ENCODE data around the gene CRKL.
"Not testable (repeated sequence)": the region's sequence is repeated elsewhere in the genome, so short reads cannot be mapped to it uniquely, and the experiment has no call there.

CRKL gene

GRCh38 chr22:20901093-20902033 is 15.8 kb upstream of the CRKL start:
- DNase-seq: not testable (repeated sequence)

- DNase-seq: no peak
Measured at GRCh38 chr22:20903093-20903492, 14.1 kb upstream of the CRKL start.

DNA sequence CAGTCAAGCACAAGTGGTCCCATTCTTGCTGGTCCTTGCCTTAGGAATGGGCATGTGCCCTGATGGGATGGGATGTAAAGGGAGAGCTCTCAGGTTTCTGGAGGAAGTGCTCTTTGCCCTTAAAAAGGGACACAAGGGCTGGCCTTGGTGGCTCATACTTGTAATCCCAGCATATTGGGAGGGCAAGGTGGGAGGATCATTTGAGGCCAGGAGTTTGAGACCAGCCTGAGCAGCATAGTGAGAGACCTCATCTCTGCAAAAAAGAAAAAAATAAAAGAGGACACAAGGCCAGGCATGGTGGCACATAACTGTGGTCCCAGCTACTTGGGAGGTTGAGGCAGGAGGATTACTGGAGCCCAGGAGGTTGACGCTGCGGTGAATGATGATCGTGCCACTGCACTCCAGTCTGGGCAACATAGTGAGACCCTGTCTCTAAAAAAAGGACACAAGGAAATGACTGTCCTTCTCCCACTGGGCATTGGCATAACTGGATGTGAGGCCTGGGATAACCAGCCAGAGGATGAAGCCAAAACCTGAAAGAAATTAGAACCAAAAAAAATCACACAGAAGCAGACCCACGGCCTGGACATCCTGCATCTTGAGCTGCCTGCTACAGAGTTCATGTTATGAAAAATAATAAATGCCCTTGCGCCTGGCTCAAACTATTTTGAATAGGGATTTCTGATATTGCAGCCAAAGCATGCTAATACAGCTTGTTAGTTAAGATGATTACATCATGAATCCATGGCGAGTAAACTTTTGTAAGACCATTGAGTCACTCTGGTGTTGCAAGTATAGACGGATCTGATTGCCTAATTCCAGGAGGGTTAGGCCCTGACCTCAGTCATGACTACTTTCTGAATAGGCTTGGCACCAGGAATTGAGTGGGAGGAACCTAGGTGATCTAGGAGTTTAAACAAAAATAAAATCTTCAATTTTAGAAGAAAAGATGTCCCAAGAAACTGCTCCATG is 12.9 kb upstream of the CRKL start:
- no peak for DNase-seq

- DNase-seq: no peak
Measured at GRCh38 chr22:20904980-20905355, 12.2 kb upstream of the CRKL start.

DNA sequence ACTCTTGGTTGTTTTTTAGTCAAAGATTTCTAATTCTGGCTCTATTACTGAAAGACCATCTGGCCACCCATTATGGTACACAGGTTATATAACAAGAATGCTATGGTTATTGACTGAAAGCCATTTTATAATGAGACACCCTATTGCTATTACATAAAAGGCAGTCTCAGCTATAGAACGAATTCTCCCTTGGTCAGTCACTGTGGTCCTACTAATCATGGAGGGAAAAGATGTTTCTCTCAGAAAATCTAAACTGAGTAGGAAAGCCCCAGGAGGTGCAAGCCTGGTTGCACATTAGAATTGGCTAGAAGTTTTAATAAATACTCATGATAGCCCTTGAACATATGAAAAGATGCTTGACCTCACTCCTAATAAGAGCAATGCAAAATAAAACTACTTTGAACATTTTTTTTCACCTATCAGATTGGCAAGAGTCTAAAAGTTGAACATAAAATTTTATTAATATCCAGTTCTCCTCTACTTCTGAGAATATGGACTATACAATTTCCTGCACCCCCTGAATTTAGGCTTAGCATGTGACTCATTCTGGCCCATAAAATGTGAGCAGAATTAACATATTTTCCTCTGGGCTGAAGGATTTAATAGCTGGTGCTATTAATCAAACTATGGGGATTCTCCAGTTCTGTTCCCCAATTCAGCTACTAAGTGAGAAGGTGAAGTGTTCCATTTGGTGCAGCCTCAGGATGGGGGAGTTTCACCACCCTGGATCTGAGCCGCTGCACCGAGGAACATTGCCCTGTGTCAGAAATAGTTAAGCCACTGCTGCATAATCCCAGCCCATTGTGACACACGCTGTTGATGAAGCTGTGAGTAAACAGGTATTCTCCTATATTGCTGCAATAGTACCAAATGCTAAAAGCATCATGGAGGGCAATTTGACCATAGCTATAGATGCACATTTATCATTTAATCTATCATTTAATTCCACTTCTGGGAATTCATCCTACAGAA is 11.5 kb upstream of the CRKL start:
- DNase-seq: no peak

GRCh38 chr22:20906387-20906767 is 10.8 kb upstream of the CRKL start:
- DNase-seq: no peak

- DNase-seq: not testable (repeated sequence)
Measured at GRCh38 chr22:20908717-20909116, 8.5 kb upstream of the CRKL start.

DNA sequence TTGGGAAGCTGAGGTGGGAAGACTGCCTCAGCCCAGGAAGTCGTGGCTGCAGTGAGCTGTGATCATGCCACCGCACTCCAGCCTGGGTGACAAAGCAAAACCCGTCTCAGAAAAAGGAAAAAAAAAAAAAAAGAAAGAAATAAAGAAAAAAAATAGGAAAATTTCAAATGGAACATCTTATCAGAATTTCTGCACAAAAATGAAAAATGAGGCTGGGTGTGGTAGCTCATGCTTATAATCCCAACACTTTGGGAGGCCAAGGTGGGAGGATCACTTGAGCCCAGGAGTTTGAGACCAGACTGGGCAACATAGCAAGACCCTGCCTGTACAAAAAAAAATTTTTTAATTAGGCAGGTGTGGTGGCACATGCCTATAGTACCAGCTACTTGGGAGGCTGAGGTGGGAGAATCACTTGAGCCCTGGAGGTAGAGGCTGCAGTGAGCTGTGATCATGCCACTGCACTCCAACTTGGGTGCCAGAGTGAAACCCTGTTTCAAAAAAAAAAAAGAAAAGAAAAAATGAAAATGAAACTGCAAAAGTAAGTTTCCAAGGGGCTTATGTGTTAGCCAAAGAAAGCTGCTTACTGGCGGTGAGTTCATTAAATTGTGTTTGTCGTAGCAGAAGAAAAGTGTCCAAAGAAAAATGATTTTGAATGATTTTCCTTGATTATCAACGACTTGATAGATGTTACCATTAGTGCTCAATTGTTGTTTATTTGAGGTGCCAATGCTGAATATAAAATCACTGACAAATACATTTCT is 7.5 kb upstream of the CRKL start:
- DNase-seq: no peak

DNA sequence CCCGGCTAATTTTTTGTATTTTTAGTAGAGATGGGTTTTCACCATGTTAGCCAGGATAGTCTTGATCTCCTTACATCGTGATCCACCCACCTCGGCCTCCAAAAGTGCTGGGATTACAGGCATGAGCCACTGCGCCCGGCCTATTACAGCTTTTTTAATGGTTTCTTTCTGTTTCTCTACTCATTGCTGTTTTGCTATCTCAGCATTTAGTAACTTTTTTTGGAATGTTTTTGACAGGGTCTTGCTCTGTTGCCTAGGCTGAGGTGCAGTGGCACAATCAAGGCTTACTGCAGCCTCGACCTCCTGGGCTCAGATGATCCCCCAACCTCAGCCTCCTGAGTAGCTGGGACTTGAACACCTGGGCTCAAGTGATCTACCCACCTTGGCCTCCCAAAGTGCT is 4.7 kb upstream of the CRKL start:
- DNase-seq: no peak

GRCh38 chr22:20918663-20919218 is 1.5 kb downstream of the CRKL start:
- no peak for DNase-seq

DNA sequence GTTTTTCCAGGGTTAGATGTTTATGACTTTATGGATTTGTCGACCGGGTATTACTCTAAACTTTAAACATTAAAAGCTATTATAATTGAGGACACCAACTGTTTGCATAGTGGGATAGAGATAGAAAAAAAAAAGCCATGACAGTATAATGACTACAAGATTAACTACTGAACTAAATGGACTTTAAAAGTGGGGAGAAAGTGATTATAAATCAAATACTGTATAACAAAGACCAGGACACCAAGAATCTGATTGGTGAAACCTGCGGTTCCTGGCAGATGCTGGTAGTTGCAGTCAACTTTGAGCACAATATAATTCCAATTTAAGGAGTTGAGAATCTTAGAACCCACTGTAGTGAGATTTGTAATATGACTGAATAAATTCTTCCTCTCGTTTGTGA is 2.5 kb downstream of the CRKL start:
- no peak for DNase-seq

DNA sequence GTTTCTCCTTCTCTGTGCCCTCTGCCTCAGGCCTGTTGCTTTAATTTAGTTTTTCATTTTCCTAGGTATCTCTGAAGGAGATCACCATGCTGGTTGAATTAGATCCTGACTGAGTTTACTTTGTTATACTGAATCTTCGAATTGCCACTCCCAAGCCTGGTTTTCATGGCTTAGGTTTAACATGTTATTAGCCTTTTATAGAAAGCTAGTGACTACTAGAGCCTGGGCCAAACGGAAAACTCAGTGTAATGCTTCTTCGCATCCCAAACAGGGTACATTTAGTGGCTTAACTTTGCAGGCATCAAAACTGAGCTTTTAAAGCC is 3.6 kb downstream of the CRKL start:
- DNase-seq: no peak

DNA sequence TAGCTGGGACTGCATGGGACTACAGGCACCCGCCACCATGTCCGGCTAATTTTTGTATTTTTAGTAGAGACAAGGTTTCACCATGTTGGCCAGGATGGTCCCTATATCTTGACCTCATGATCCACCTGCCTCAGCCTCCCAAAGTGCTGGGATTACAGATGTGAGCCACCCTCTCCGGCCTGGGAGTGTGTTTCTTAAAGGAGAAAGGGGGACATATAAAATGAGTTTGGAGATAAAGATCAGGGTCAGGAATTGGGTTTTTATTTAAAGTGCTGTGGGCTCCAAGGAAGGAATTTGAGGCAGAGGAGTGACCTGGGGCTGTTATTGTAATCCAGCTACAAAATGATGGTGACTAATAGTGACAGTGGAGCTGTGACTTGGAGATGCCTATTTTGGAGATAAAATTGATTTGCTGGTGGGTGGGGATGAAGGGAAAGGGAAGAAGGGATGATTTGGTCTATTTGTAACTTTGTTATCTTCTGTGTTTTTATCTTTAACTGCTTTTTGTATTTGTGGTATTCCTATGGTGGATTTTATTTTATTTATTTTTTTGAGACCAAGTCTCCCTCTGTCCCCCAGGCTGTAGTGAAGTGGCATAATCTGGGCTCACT is 5.0 kb downstream of the CRKL start:
- DNase-seq: no peak

DNA sequence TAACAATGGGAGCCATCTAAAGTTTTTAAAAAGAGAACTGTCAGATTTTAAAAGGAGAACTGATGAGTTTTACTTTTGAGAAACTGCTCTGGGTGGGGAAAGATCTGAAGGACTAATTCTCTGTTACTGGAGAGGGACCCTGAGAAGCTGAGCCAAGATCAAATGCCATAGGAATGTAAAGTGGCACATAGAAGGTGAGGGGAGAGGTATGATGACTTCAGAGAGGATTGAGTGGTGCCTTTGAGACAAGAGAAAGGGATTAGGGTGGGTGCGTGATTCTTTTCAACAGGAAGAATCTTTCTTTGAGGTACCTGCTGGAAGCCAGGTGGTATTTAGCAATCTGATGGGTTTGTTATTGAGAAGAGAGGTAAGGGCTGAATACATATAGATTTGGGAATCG is 9.0 kb downstream of the CRKL start:
- DNase-seq: no peak

DNA sequence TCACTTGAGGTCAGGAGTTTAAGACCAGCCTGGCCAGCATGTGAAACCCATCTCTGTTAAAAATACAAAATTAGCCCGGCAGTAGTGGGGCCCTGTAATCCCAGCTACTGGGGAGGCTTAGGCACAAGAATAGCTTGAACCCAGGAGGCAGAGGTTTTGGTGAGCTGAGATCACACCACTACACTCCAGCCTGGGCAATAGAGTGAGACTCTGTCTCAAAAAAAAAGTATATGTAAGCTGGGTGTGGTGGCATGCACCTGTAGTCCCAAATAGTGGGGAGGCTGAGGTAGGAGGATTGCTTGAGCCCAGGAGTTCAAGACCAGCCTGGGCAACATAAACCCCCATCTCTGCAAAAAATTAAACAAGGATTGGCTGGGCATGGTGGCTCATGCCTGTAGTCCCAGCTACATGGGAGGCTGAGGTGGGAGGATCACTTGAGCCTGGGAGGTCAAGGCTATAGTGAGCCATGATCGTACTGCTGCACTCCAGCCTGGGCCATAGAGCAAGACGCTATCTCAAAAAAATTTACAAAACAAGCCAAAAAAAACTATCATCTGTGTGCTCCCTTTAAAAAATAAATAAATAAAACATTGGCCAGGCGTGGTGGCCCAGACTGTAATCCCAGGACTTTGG is 10.8 kb downstream of the CRKL start:
- DNase-seq: no peak

- no peak for DNase-seq
Measured at GRCh38 chr22:20928573-20928967, 11.4 kb downstream of the CRKL start.

GRCh38 chr22:20930004-20930403 is 12.8 kb downstream of the CRKL start:
- no peak for DNase-seq

DNA sequence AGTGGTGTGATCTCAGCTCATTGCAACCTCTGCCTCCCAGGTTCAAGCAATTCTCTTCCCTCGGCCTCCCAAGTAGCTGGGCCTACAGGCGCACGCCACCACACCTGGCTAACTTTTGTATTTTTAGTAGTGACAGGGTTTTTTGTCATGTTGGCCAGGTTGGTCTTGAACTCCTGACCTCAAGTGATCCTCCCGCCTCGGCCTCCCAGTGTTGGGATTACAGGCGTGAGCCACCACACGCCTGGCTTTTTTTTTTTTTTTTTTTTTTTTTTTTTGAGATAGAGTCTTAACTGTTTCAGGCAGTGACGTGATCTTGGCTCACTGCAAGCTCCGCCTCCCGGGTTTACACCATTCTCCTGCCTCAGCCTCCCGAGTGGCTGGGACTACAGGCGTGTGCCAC is 13.2 kb downstream of the CRKL start:
- DNase-seq: not testable (repeated sequence)

DNA sequence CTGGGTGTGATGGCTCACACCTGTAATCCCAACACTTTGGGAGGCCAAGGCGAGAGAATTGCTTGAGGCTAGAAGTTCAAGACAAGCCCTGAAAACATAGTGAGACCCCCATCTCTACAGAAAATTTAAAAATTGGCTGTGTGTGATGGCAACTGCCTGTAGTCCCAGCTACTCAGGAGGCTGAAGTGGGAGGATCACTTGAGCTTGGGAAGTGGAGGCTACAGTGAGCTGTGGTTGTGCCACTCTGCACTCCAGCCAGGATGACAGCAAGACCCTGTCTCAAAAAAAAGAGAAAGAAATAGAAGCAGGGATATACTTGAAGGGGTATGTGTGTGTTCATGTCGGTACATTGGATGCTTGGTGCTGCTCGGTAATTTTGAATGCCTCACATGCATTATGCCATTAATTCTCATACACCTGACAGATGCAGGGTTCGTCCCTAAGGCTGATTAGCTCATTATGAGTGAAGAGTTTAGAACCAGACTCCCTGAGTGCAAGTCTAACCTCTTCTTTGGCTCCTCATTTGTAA is 14.0 kb downstream of the CRKL start:
- DNase-seq: no peak

- DNase-seq: no peak
Measured at GRCh38 chr22:20933910-20934309, 16.7 kb downstream of the CRKL start.

Measured in stimulated activated CD4-positive, alpha-beta T cell treated with anti-CD3 and anti-CD28 coated beads, Interleukin-15, amount 100 ng/mL, for 24 hours (primary cell).